Activated CD4-positive, alpha-beta T cell treated with anti-CD3 and anti-CD28 coated beads, Interleukin-2, amount 50 U/mL, for 24 hours (primary cell): Measurements from ENCODE around the gene HIPK1.

Experiments used
- DNase-seq, 2 donors: peaks; one replicate each; pipeline ENCODE4 v3.0.0-alpha.2; 2020; ENCODE audit warnings: low read depth in 1 of 2, low spot score in 1 of 2

The HIPK1 gene

DNA sequence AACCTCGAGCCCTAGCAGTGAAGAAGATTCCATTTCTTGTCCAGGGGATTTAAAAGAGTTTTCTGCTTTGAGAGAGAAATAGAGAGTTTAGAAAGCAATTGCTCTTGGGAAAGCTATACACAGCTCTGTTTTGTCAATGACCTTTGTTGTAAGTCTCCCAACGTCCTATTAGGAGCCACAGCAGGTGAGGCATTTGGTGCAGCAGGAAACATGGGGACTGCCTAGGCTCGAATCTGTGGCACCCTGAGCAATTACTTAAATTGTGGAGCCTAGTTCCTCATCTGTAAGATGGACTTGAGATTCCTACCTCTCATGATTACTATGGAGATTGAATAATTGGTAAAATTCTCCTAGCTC is 15.8 kb upstream of the HIPK1 start:
- no peak for DNase-seq

DNA sequence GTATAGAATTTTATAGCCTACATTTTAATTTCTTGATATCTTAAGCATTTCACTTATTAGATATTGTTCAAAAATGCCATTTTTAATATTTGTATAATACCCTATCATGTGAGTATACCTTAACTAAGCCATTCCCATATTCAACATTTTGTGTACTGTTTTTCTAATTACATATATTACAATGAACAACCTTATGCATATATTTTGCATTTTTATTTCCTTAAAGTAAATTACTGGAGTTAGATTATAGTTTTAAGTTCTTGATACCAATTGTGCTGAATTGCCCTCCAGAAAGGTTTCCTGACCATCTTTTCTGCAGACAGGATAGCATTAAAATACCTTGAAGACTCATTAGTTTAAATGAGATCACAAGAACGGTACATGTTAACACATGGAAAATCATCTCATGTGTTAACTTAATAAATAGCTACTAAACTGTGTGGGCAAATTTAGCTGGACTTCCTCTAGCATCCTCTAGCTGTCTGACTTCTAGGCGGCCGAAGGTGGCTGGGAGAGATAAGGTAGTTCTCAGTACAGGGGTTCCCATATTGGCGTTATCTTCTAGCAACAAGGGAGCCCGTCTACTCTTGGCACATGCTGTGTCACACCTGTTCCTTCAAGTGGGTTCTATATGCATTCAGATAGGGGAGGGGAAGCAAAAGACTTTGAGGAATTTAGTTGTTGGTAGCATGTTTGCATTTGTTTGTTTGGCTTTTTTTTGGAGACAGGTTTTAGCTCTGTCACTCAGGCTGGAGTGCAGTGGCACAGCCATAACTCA is 15.0 kb upstream of the HIPK1 start:
- no peak for DNase-seq

DNA sequence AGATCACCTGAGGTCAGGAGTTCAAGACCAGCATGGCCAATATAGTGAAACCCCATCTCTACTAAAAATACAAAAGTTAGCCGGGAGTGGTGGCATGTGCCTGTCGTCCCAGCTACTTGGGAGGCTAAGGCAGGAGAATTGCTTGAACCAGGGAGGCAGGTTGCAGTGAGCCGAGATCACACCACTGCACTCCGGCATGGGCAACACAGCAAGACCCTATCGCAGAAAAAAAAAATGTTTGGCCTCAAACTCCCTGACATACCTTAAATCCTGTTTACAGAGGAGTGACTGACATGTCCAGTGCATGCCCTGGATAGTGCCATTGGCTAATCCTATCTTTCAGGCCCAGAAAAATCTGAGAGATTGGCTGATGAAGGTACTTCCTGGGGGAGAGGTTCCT is 12.2 kb upstream of the HIPK1 start:
- DNase-seq, result no peak

DNA sequence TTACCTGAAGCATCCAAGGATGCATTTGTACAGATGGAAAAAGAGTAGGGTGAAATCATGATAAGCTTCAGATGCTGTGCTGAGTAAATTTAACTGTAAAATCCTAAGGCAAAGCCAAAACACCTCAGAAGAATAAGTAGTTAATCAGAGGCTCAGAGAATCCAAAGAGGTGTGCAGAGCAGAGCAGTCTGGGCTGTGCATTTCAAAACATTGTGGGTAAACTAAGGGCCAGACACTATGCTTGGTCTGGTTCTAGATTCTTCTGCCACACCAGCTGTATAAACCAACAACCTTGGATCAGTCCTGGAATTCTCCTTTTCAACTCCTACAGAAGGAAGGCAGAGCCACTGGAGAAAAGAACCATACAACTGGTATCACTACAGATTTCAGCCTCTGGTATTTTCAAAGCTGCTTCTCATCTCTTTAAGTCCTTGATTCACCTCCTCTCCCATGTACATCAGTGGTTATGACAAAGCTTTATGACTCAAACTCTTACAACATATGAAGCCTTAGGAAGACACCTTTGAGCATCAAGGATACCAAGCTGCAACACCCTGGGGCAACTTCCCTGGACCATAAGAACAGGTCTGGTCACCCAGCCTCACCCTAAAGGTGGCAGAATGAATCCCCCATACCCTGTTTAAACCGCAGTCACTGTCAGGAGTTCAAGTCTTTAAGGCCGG is 11.6 kb upstream of the HIPK1 start:
- DNase-seq, result no peak

DNA sequence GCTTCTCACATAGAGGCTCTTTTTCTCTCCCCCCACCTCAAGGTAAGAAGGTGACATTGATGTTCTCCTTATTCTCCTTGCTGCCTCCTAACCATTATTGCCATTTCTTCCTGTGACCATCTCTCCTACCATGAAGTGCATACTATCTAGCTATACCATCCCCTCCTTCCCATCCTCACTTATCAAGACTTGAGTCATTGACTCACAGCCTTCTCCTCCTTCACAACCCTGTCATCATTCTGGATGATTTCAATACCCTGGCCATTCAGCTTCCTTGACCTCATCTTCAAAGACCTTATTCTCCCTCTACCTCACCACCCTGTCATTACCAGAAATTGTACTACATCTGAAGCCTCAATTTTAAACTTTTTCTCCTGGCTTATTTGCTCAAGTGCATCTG is 10.9 kb upstream of the HIPK1 start:
- no peak for DNase-seq

DNA sequence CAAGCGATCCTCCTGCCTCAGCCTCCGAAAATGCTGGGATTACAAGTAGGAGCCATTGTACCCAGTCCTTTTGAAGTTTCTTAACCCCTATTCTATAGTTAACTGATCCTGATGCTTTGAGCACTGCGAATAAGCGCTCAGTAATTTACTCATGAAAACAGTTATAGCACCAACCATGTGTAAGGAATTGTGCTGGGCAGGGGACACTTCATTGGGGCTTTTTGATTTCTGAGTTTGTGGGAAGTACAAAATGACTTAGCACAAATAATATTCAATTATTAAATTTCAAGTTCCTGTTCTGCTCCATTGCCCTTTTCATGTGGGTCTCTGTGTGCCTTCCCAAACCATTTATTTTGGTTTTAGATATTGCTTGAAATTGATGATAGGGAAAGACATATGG is 6.2 kb upstream of the HIPK1 start:
- no peak for DNase-seq

DNA sequence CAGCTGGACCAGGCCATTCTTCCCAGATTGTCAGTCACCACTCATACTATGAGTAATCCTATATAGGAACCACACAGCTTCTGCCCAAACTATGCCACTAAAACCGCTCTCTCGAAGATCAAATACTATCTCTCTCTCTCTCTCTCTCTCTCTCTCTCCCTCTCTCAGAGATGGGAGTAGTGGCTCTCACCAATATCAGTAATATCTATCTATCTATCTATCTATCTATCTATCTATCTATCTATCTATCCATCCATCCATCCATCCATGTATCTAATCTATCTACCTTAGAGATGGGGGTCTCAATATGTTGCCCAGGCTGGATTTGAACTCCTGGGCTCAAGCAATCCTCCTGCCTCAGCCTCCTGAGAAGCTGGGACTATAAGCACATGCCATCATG is 4.7 kb upstream of the HIPK1 start:
- no peak for DNase-seq

DNA sequence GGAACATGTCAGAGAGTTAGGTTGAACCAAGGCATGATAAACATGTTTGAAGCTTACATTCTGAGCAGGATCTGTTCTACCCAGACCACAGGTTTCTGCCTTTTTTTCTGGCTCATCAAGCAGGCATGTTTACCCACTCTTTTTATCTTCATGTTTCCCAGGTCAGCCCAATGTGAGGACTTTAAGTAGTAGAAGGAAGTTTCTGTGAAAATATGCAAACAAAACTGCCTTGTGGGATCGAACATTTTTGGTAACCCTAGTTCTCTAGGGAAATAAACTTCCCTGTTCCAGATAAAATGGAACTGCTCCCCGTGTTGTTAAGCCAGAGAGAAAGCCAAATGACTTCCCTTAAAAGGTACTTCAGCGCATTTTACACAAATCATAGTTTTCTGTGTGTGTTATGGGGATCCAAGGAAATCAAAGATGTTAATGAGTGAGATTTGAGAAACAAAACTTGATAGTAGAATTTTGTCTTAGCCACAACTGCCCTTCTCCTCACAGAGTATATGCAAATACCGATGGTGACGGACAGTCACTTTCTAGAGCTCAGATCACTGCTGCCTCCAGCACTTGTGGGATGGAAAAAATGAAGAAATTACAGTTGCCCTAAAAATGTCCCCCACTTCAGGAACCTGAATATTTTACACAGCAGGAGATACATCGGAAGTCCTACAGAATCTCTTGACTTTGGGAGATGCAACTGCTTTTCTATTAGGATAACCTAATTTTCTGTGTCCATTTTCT is 765 bp upstream of the HIPK1 start:
- no peak for DNase-seq

DNA sequence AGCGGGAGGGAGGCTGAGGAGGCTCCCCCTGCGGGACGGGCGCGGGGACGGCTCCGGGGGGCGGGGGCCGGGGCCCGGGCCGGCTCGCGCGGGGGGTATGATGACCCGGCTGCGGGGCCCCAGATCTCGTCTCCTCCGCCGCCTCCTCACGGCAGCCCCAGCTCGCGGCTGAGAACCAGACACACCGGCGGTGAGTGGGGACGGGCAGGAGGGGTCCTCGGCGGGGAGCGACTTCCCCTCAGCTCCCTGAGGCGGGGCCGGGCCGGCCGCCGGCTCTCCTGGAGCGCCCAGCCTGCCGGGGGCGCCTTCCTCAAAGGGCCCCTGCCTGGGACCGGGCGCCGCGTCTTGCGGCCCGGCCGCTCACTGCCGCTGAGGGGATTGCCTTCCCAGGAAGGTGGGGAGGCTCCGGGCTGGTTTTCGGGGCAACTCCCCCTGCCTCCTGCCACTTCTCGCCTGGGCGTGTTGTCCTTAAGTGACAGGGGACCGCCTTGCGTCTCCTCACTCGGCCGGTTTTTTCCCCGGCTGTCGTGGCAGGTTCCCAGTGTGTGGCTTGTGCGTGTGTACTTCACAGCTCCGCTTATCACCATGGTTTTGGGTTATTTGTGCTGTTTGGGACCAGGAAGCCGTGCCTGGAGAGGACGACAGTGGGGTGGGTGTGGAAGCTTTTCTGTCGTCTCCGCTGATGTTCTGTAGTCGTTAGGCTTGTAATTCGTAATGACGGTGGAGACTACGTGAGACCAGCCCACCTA is 800 bp downstream of the HIPK1 start:
- DNase-seq, result peak; percentile 32 to 57

DNA sequence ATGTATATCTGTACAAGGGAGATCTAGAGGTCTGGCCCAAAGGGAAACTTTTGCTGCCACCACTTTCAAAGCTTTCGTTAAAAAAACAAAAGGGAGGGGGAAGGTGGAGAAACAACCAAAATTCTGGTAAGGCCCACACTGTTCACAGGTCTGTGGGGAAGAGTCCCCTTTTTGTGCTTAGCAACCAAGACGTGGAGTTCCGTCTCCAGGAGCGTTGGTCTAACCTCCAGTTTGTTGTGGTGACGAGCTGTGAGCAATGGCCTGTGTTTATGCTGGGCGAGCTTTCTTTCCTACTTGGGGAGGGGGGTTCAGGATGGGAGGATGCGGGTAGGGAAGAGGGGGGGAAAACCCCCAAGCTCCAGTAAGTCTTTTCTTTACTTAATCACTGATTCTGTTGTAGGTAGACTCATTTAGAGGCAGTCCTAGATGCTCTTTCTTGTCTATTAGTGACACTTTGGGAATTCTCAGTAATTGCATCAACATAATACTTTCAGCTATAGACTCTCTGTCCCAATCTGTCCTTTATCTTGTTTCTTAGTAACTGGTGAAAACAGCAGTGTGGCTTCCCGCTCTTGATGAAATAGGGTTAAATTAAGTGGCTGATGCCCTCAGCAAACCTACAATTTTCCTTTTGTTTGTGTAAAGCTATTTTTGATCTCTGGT is 1.5 kb downstream of the HIPK1 start:
- peak in 1 of 2 donors; percentile 41 for DNase-seq

DNA sequence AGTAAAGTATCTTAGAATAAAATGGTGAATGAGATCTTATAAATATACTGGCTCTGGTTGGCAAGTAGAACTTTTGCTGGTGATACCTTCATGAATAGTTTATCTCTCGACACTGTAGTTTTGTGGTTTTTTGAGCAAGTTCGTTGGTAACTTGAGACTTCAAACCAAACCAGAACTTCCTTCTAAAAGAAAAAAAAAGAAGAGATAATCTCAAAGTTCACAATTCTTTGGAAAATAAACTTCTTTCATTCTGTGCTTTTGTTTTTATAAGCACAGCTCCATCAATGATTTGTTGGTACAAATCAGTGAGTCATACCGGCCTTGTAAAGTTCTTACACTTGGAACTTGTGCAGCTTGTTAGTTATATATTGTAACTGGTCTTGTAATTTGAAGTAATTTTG is 2.3 kb downstream of the HIPK1 start:
- DNase-seq, result no peak

DNA sequence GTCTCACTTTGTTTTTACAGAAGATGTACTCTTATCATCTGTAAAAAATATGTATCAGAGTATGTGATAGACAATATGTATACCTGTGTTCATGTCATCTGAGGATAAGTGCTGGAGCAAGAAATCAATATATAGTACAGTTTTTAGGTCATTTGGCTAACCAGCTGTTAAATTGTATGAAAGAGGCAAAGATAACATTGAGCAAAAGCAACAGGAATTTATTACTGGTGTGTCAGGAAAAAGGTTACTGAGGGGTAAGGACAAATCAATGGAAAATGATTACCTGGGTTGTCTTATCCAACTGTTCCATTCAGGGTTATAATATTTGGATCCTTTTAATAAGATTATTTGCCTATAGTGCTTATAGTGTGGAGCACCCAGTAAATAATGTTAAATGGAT is 4.9 kb downstream of the HIPK1 start:
- no peak for DNase-seq

DNA sequence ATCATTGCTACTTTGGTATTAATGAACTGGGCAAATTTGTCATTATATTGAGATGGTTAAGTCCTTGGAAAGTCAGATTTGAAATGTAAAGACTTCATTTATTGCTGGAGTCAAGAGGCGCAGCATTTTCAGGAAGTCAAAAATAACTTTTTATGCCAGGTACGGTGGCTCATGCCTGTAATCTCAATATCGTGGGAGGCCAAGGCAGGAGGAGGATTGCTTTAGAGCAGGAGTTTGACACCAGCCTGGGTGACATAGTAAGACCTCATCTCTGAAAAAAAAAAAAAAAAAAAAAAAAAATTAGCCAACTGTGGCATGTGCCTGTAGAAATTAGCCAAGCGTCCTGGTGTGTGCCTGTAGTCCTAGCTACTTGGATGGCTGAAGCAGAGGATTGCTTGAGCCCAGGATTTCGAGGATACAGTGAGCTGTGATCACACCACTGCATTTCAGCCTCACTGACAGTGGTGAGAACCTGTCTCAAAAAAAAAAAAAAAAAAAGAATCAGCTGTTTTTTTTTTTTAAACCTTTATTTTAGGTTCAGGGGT is 5.5 kb downstream of the HIPK1 start:
- DNase-seq, result no peak

DNA sequence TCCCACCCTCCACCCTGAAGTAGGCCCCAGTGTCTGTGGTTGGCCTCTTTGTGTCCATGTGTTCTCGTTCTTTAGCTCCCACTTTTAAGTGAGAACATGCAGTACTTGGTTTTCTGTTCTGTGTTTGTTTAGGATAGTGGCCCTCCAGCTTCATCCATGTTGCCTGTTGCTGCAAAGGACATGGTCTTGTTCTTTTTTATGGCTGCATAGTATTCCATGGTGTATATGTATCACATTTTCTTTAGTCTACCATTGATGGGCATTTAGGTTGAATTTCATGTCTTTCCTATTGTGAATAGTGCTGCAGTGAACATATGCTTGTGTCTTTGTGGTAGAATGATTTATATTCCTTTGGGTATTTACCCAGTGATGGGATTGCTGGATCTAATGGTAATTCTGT is 6.1 kb downstream of the HIPK1 start:
- DNase-seq, result no peak

DNA sequence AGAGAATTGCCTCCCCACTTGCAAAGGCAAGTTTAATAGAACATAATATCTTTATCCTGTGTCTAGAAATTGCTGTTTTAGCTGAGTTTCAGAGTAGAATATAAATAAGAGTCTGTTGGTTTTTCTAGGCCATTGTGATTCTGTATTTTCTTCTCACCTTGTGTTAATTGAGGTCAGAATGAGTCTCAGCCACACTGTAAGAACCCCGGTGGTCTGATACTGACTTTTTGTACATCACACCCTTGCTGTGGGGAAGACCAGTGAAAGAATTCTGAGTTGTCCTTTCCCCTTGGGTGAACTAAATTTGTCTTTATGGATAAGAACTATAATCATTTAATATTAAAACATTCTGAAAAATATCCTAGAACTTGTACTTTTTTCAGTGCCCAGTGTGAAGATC is 6.8 kb downstream of the HIPK1 start:
- DNase-seq, result no peak

DNA sequence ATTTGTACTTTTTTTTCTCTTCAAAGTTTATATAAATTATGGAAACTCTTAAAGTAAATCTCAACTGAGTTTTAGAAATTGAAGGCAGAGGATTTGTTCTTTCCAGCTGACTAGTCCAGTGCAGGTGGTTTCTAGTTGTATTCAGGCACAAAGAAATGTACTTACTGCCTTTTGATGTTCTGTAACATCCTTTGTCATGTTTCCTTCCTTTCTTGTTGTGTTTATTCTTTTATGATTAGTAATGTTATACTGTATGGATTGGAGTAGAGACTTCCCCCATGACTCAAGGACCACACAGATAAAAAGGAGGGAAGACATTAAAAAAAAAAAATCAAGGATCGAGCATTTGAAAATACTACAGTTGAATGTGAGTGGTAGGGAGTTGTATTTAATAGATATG is 8.0 kb downstream of the HIPK1 start:
- no peak for DNase-seq

DNA sequence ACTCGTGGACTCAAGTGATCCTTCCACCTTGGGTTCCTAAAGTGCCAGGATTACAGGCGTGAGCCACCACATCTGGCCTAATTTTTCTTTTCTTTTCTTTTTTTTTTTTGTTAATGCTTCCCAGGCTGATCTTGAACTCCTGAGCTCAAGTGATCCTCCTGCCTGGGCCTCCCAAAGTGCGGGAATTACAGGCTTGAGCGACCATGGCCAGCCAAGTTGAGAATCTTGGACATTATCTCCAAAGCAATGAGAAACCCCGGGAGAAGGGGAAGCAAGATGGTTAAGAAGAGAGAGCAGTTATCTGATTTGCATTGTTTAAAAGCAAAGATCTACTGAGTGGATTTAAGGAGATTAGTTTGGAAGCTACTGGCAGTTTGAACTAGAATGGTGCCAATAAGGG is 9.1 kb downstream of the HIPK1 start:
- no peak for DNase-seq

DNA sequence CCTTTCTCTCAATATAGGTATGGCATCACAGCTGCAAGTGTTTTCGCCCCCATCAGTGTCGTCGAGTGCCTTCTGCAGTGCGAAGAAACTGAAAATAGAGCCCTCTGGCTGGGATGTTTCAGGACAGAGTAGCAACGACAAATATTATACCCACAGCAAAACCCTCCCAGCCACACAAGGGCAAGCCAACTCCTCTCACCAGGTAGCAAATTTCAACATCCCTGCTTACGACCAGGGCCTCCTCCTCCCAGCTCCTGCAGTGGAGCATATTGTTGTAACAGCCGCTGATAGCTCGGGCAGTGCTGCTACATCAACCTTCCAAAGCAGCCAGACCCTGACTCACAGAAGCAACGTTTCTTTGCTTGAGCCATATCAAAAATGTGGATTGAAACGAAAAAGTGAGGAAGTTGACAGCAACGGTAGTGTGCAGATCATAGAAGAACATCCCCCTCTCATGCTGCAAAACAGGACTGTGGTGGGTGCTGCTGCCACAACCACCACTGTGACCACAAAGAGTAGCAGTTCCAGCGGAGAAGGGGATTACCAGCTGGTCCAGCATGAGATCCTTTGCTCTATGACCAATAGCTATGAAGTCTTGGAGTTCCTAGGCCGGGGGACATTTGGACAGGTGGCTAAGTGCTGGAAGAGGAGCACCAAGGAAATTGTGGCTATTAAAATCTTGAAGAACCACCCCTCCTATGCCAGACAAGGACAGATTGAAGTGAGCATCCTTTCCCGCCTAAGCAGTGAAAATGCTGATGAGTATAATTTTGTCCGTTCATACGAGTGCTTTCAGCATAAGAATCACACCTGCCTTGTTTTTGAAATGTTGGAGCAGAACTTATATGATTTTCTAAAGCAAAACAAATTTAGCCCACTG is 11.5 kb downstream of the HIPK1 start:
- DNase-seq, result peak in 1 of 2 donors; percentile 21

DNA sequence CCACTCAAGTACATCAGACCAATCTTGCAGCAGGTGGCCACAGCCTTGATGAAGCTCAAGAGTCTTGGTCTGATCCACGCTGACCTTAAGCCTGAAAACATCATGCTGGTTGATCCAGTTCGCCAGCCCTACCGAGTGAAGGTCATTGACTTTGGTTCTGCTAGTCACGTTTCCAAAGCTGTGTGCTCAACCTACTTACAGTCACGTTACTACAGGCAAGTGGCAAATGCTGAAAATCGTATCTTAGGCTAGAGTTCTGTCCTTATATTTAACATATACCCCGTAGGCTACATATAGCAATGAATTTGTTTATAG is 12.1 kb downstream of the HIPK1 start:
- DNase-seq, result no peak

DNA sequence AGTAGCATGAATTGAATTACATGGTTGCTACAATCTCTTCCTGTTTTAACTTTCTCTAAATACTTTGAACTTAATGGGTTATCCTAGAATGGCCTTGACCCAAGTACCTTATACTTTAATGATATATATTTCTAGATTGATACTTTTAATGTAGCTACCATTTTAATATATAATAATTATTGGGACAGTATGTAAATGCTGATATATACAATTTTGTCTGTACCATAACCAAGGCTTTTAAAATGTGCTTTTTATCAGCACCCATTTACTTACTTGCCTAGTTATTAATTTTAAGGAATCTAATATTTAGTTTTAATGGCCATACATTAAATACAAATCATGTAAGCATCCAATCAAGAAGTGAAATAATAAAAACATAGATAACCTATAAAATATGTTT is 13.4 kb downstream of the HIPK1 start:
- no peak for DNase-seq
